H9 (cell line): ENCODE measurements around the gene HYAL3. TPM values are rescaled to one million over a fixed set of nuclear protein-coding genes. Genes with fewer than 3 reads are reported as not detected.

ENCODE experiments used
- DNase-seq: peaks from one replicate; pipeline ENCODE4 v3.0.0-alpha.2; 2017
- H2AFZ ChIP-seq: one replicate; pipeline ENCODE4 v1.6.1; 2013; ENCODE audit warnings: mild to moderate bottlenecking, low read length, control low read depth, moderate library complexity
- H2AK5ac ChIP-seq: 2 replicates; pipeline ENCODE4 v1.6.1; 2013; ENCODE audit warnings: low read length, control low read depth, mixed read lengths; ENCODE audit not compliant: insufficient read length
- H2BK120ac ChIP-seq: one replicate; pipeline ENCODE4 v1.6.1; 2013; ENCODE audit warnings: low read depth, mild to moderate bottlenecking, low read length, control low read depth, inconsistent platforms; ENCODE audit not compliant: poor library complexity, severe bottlenecking
- H2BK12ac ChIP-seq: 2 replicates; pipeline ENCODE4 v1.6.1; 2013; ENCODE audit warnings: low read length, control low read depth, mixed read lengths, low read depth; ENCODE audit not compliant: insufficient read length
- H2BK15ac ChIP-seq: 2 replicates; pipeline ENCODE4 v1.6.1; 2013; ENCODE audit warnings: low read depth, low read length, control low read depth
- H2BK20ac ChIP-seq: one replicate; pipeline ENCODE4 v1.6.1; 2013; ENCODE audit warnings: low read depth, mild to moderate bottlenecking, low read length, control low read depth, inconsistent platforms; ENCODE audit not compliant: poor library complexity, severe bottlenecking
- H2BK5ac ChIP-seq: 2 replicates; pipeline ENCODE4 v1.6.1; 2013; ENCODE audit warnings: low read length, control low read depth, mixed read lengths; ENCODE audit not compliant: insufficient read length
- H3K14ac ChIP-seq: 2 replicates; pipeline ENCODE4 v1.6.1; 2013; ENCODE audit warnings: low read length, control low read depth; ENCODE audit not compliant: insufficient read depth
- H3K18ac ChIP-seq: 2 replicates; pipeline ENCODE4 v1.6.1; 2013; ENCODE audit warnings: low read depth, mild to moderate bottlenecking, mixed read lengths, low read length, control low read depth; ENCODE audit not compliant: insufficient read length
- H3K23ac ChIP-seq: 2 replicates; pipeline ENCODE4 v1.6.1; 2013; ENCODE audit warnings: low read length, control low read depth, mixed read lengths, low read depth; ENCODE audit not compliant: insufficient read length
- H3K23me2 ChIP-seq: 2 replicates; pipeline ENCODE4 v1.6.1; 2013; ENCODE audit warnings: low read depth, mild to moderate bottlenecking, mixed read lengths, low read length, control low read depth; ENCODE audit not compliant: insufficient read length, poor library complexity, severe bottlenecking
- H3K27ac ChIP-seq: 2 replicates; pipeline ENCODE4 v1.5.1; 2013; ENCODE audit warnings: low read length, control low read depth, mixed read lengths, low read depth; ENCODE audit not compliant: insufficient read length
- H3K27me3 ChIP-seq: 2 replicates; pipeline ENCODE4 v1.6.1; 2013; ENCODE audit warnings: low read length, control low read depth, inconsistent platforms; ENCODE audit not compliant: insufficient read depth
- H3K4ac ChIP-seq: 2 replicates; pipeline ENCODE4 v1.6.1; 2013; ENCODE audit warnings: low read depth, mild to moderate bottlenecking, control low read depth, inconsistent platforms, low read length, moderate library complexity
- H3K4me1 ChIP-seq: 2 replicates; pipeline ENCODE4 v1.6.1; 2013; ENCODE audit warnings: low read length, control low read depth, inconsistent platforms; ENCODE audit not compliant: insufficient read depth
- H3K4me2 ChIP-seq: 2 replicates; pipeline ENCODE4 v1.6.1; 2013; ENCODE audit warnings: low read length, control low read depth, mixed read lengths; ENCODE audit not compliant: insufficient read length, insufficient read depth
- H3K56ac ChIP-seq: 2 replicates; pipeline ENCODE4 v1.6.1; 2013; ENCODE audit warnings: low read depth, mild to moderate bottlenecking, mixed read lengths, low read length, control low read depth; ENCODE audit not compliant: insufficient read length
- H3K79me1 ChIP-seq: 2 replicates; pipeline ENCODE4 v1.6.1; 2013; ENCODE audit warnings: low read depth, mild to moderate bottlenecking, moderate library complexity, low read length, control low read depth, inconsistent platforms; ENCODE audit not compliant: insufficient read depth, poor library complexity, severe bottlenecking
- H3K79me2 ChIP-seq: 2 replicates; pipeline ENCODE4 v1.6.1; 2013; ENCODE audit warnings: low read length, control low read depth, inconsistent platforms; ENCODE audit not compliant: insufficient read depth
- H3K9ac ChIP-seq: 2 replicates; pipeline ENCODE4 v1.6.1; 2013; ENCODE audit warnings: low read length, control low read depth, mixed read lengths; ENCODE audit not compliant: insufficient read length; ENCODE audit errors: extremely low read depth
- H3K9me3 ChIP-seq: one replicate; pipeline ENCODE4 v1.6.1; 2013; ENCODE audit warnings: low read depth, low read length, inconsistent platforms; ENCODE audit not compliant: control insufficient read depth
- H3T11ph ChIP-seq: one replicate; pipeline ENCODE4 v1.6.1; 2013; ENCODE audit warnings: mild to moderate bottlenecking, low read length, control low read depth, inconsistent platforms
- H4K20me1 ChIP-seq: one replicate; pipeline ENCODE4 v1.6.1; 2013; ENCODE audit not compliant: control insufficient read depth, insufficient read length, insufficient read depth
- H4K5ac ChIP-seq: 2 replicates; pipeline ENCODE4 v1.6.1; 2013; ENCODE audit warnings: low read depth, mild to moderate bottlenecking, mixed read lengths, low read length, control low read depth; ENCODE audit not compliant: insufficient read length
- H4K8ac ChIP-seq: replicated peaks from 2 replicates; pipeline ENCODE4 v1.6.1; 2013; ENCODE audit warnings: low read length, control low read depth, mixed read lengths, low read depth; ENCODE audit not compliant: insufficient read length
- H4K91ac ChIP-seq: 2 replicates; pipeline ENCODE4 v1.6.1; 2013; ENCODE audit warnings: low read depth, mild to moderate bottlenecking, moderate library complexity, mixed read lengths, low read length, control low read depth; ENCODE audit not compliant: insufficient read length
- H3K27ac Mint-ChIP-seq, 3 experiments: 2 replicates in 2 of 3; 3 replicates in 1 of 3; pipeline ENCODE4 v1.8.0; 2020 to 2021; ENCODE audit warnings: mixed read lengths in 3 of 3, mild to moderate bottlenecking in 1 of 3, moderate library complexity in 1 of 3
- H3K27me3 Mint-ChIP-seq: 2 replicates; pipeline ENCODE4 v1.8.0; 2021; ENCODE audit warnings: low read depth, mild to moderate bottlenecking, moderate library complexity, mixed read lengths
- H3K36me3 Mint-ChIP-seq, 3 experiments: 2 replicates in 2 of 3; 3 replicates in 1 of 3; pipeline ENCODE4 v1.8.0; 2020 to 2021; ENCODE audit warnings: low read depth in 3 of 3, mixed read lengths in 3 of 3; ENCODE audit not compliant: insufficient read depth in 1 of 3
- H3K4me1 Mint-ChIP-seq, 2 experiments: 2 replicates each; pipeline ENCODE4 v1.8.0; 2020; ENCODE audit warnings: mixed read lengths in 2 of 2
- H3K4me3 Mint-ChIP-seq, 2 experiments: 2 replicates in 1 of 2; 3 replicates in 1 of 2; pipeline ENCODE4 v1.8.0; 2020 to 2021; ENCODE audit warnings: mild to moderate bottlenecking in 2 of 2, mixed read lengths in 2 of 2, moderate library complexity in 1 of 2
- H3K9me3 Mint-ChIP-seq, 2 experiments: 2 replicates in 1 of 2; 3 replicates in 1 of 2; pipeline ENCODE4 v1.8.0; 2020; ENCODE audit warnings: mild to moderate bottlenecking in 2 of 2, mixed read lengths in 2 of 2, moderate library complexity in 1 of 2
- CTCF ChIP-seq: fragments of 200-600 bp; sonication (generic); conservative IDR thresholded peaks from 3 replicates; pipeline ENCODE4 v1.8.0; 2021; ENCODE audit warnings: antibody characterized with exemption, mild to moderate bottlenecking
- WGBS: extraction: QIAGEN DNeasy Blood & Tissue Kit; methylation state at CpG from one replicate; pipeline ENCODE4 v1.1.7; 2013; ENCODE audit warnings: missing lambda C conversion rate, low lambda C conversion rate, mixed read lengths; ENCODE audit not compliant: insufficient read length; ENCODE audit errors: extremely low coverage; 5-methylcytosine and 5-hydroxymethylcytosine counted together
- total RNA-seq: library from RNA; stranded (reverse); gene quantifications from 2 replicates; pipeline ENCODE4 v1.2.1, GENCODE V29; 2021

The HYAL3 gene
- total RNA-seq, 1 experiment from 2014 or later = 3.1 TPM

DNA sequence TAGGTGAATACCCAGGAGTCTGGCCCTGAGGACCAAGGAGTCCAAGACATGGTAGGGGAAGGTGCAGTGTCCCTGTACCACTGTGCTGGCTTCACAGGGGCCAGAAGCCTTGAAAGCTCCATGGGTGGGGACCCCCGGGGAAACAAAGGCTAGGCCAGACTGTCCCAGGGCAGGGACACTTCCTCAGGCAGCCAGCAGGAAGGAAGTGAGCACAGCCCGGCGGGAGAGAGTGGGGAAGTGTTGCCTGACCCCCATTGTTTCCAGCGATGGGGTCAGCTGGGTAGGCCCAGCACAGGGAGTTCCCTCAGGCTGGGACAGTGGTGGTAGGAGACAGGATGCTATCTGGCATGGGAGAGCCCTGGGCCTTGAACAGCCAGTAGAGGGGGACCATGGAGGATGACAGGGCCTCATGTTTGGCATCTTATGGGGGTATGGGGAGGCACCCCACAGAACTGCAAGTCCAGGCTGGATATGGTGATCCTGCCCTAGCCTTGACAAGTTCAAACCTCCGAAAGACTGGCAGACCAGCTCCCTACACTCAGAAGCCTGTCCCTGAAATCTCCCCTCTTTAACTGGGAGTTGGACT is 24.5 kb upstream of the HYAL3 start:
- Mint-ChIP-seq H3K4me3 (peak overlapping the region in 1 of 2 experiments; percentile 9; a peak in 2 of 5 replicates), H3K9me3 (no peaks in the 10 kb centered on the region), H3K4me1 (peaks cover 25 to 48% of the 10 kb centered on the region in 2 experiments), H3K27me3 (no peaks in the 10 kb centered on the region; the same call in 1 of the 2 replicates), H3K27ac (no peak overlapping the region), H3K36me3 (peaks cover 26 to 42% (median 26%) of the 10 kb centered on the region in 3 experiments)
- no peak overlapping the region for H4K8ac ChIP-seq
- no peak overlapping the region for H4K91ac ChIP-seq
- H3K27me3 ChIP-seq = no peaks in the 10 kb centered on the region
- no peak overlapping the region for H2AFZ ChIP-seq
- H3K79me2 ChIP-seq = peaks cover 10% of the 10 kb centered on the region; the same call in 1 of the 2 replicates
- DNase-seq = no peak
- no peak overlapping the region for H3K18ac ChIP-seq
- no peak overlapping the region for H3K14ac ChIP-seq
- H3K4me2 ChIP-seq = no peak overlapping the region
- WGBS = no CpG with 5 or more reads among the region's 5 CpGs
- no peak overlapping the region for H3K27ac ChIP-seq
- H2AK5ac ChIP-seq = no peak overlapping the region
- no peak overlapping the region for H2BK12ac ChIP-seq
- H3K4me1 ChIP-seq = peaks cover 6% of the 10 kb centered on the region; the same call in 1 of the 2 replicates
- H2BK120ac ChIP-seq = no peak overlapping the region
- H2BK15ac ChIP-seq = no peak overlapping the region
- no peak overlapping the region for H2BK5ac ChIP-seq
- H3T11ph ChIP-seq = no peak overlapping the region
- H3K23ac ChIP-seq = no peak overlapping the region
- no peak overlapping the region for H3K9ac ChIP-seq
- no peak overlapping the region for H3K4ac ChIP-seq
- peaks cover 6% of the 10 kb centered on the region for H3K79me1 ChIP-seq
- H4K20me1 ChIP-seq = no peaks in the 10 kb centered on the region
- H2BK20ac ChIP-seq = no peak overlapping the region
- no peak for TF ChIP-seq CTCF
- peaks cover 24% of the 10 kb centered on the region for H3K23me2 ChIP-seq
- no peak overlapping the region for H3K56ac ChIP-seq
- no peaks in the 10 kb centered on the region for H3K9me3 ChIP-seq
- H4K5ac ChIP-seq = no peak overlapping the region
